GM19438 (cell line): ENCODE results near the gene BOD1L2.

Experiments
- ATAC-seq: cut with Tn5 transposase; IDR thresholded peaks from one replicate; pipeline ENCODE4 v1.9.1; 2021; ENCODE audit warnings: low read depth; ENCODE audit not compliant: unreplicated experiment

BOD1L2 gene

DNA sequence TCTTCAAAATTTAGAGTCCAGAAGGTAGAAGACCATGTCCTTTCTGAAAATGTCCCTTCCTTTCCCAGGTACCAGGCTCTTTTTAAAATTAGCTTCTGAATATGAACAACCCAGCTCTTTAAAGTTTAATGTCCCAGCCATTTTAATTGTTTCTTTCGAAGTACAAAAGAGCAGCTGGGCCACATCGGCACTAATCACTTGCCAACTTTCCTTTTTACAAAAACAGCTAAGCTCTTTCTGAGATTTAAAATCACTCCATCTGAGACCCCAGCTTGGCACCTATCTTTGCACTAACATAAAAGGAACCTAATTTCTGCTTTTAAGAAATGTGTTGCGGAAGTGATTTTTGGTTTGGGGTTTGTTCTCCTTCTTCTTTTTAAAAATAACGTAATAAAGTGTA is 2.6 kb downstream of the BOD1L2 start:
- ATAC-seq, result no peak

DNA sequence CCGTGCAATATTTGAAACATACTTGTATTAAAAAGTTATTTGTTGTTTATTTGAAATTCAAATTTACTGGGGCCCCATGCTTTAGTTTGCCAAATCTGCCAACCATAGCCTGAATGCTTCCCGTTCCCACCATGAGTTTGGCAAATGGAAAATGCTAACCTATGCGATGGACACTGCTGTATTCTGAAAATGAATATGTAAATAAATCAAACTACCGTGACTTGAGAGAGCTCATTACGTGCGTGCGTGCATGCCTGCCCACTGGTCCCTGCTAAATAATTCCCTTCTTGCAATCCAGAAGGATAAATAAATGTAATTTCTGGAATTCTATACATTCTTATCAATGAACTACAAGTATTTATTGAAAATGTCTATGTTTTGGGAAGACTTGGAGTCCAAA is 3.2 kb downstream of the BOD1L2 start:
- no peak for ATAC-seq

DNA sequence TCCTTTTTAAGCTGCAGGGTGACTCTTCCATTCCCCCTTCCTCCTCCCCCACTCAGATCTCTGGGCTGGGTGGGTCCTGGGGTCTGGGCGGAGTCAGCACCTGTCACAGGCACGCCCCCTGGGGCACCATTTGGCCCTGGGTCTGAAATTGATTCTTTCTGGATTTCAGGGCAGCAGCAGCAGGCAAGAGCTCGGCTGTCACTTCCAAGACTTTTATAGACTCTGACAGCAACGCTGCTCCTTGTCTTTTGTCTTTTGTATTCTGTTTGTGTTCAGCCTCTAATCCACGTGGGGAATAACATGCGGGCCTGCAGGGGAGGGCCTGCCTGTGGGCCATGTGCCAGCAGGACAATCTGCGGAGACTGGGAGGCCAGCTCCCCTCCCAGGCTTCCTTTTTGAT is 3.9 kb downstream of the BOD1L2 start:
- no peak for ATAC-seq

- ATAC-seq, result no peak
These were observed 7.4 kb downstream of the BOD1L2 start for GRCh38 chr18:57154191-57154830.

DNA sequence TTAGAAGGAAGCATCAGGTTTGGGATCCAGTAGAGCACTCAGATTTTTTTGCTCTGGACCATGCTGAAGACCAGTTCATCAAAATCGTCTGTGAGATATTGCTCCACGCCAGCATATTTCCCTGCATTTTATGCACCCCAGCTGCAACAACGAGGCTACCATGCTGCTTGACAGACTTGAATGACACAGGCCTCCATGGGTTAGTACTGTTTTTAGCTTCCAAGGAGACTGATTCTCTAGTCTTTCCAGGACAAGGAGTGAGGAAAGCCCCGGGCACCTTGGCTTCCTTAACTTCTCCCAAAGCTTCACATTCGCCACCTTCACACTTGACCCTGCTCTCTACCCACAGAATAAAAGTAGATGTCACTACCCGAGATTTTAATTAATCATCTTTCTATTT is 17.5 kb downstream of the BOD1L2 start:
- no peak for ATAC-seq

- ATAC-seq, result no peak
These were observed 20.9 kb downstream of the BOD1L2 start for GRCh38 chr18:57167617-57168308.

DNA sequence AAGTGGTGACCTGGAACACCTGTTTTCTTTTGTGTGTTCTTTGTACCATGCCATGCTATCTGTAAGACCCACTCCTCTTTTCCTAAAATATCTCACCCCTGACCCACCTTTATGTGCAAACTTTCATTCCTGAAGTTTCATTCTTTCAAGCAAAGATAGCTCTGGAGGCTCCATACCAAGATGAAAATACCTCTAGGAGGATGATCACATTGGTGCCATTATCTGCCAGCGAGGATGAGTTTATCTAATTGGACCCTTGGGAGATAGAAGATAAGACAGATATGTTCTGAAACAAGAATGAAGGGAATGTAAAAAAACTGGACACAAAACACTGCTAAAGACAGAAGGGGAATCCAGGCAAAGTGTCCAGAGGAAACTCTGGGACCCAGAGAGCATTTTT is 24.1 kb downstream of the BOD1L2 start:
- no peak for ATAC-seq

GRCh38 chr18:57175532-57175931 is 28.6 kb downstream of the BOD1L2 start:
- no peak for ATAC-seq

DNA sequence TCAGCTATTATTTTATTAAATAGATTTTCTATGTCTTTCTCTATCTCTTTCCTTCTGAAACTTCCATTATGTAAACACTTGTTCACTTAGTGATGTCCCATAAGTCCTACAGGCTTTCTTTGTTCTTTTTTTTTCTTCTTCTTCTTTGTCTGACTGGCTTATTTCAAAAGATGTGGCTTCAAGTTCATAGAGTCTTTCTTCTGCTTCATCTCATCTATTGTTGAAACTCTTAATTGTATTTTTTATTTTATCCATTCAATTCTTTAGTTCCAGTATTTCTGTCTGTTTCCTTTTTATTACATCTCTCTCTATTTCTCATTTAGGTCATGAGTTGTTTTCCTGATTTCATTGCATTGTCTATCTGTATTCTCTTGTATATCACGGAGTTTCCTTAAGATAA is 38.5 kb downstream of the BOD1L2 start:
- ATAC-seq, result no peak

DNA sequence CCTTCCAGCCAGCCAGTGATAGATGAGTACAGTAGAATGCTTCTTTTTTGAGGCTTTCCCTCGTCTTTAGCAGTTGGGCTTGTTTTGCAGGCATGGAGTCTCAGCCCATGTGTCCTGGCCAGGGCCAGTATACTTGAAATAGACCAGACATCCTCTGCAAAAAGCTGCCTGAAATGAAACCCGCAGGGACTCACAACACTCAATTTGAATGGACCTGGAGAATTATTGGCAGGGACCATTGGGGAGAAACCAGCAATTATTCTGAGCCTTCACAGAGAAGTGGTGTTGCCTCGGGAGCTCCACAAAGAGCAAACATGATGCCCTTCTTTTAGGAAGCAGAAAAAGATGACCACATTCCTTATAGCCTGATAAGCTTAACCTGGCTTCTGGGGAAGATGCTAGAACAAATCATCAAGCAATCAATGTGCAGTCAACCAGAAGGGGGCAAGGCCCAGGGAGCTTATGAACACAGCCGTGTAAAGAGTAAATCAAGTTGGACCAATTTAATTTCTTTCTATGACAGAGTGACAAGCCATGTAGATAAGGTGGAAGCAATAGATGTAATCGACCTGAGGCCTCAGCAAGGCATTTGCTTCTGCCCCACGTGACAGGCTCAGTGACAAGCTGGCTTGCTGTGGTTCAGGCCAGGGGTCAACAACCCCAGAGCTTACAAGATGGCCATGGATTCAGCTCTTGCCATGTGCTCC is 42.1 kb downstream of the BOD1L2 start:
- ATAC-seq, result no peak

- ATAC-seq, result no peak
These were observed 43.1 kb downstream of the BOD1L2 start for GRCh38 chr18:57190026-57190425.

- no peak for ATAC-seq
These were observed 47.2 kb downstream of the BOD1L2 start for GRCh38 chr18:57194070-57194469.

- no peak for ATAC-seq
These were observed 47.7 kb downstream of the BOD1L2 start for GRCh38 chr18:57194622-57195021.

GRCh38 chr18:57195341-57195740 is 48.5 kb downstream of the BOD1L2 start:
- no peak for ATAC-seq

DNA sequence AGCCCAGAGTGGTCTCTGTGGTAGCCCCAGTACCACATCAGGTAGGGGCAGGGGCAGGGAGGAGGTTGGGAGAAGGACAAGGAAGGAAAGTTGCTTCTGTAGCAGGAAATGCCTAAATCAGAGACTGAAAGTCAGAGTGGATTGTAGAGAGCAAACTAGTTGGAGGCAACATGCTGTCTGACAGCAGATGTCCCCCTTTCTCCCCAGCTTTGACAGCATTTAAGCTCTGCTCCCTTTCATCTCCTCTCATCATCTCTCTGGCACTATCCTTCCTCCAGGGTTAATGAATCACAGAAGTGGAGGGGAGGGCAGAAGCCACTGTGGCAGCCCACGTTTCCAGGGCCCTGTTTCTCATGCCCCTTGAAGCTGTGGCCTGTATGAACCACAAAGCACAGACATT is 50.4 kb downstream of the BOD1L2 start:
- ATAC-seq, result no peak

DNA sequence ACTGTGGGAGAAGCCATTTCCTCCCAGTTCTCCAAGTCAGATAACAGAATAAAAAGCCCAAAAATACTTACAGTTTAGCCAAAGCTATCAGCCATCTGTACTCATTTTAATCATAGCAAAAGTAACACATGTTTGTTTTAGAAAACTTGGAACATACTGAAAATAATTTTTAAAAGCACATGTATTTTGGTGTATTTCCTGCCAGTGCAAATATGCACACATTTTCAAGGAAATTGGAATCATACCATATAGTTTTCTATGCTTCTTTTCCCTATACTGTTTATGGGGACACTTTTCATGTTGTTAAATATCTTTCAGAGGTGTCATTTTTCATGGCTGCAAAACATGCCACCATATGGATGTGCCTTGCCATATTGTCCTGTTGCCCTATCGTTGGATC is 51.2 kb downstream of the BOD1L2 start:
- no peak for ATAC-seq
